HG03575 (cell line): Measurements from ENCODE around the gene MIPEP.

ENCODE experiments used
- ATAC-seq: cut with Tn5 transposase; IDR thresholded peaks from one replicate; pipeline ENCODE4 v1.9.1; 2021; ENCODE audit not compliant: unreplicated experiment, insufficient number of reproducible peaks, low FRiP score; ENCODE audit errors: extremely low read depth

MIPEP gene

DNA sequence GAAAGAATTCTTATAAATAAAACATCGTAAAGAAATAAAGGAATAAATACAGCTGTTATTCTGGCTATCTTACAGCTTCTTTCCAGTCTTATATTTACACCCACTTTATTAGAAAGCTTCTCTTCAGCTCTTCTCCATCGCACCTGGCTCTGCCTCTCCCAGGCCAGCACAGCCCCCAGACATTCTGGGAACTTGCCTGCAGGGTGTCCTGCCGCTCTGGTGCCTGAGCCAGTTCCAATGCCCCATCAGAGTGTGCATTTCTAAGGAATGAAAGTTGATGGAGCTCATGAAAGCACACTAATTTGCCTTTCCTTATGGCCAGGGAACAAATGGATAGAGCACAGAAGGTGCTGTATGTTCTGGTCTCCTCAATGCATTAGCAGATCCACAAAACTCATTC lies 68.7 kb downstream of the MIPEP start:
- no peak for ATAC-seq

GRCh38 chr13:23817830-23818229 lies 71.4 kb downstream of the MIPEP start:
- no peak for ATAC-seq

DNA sequence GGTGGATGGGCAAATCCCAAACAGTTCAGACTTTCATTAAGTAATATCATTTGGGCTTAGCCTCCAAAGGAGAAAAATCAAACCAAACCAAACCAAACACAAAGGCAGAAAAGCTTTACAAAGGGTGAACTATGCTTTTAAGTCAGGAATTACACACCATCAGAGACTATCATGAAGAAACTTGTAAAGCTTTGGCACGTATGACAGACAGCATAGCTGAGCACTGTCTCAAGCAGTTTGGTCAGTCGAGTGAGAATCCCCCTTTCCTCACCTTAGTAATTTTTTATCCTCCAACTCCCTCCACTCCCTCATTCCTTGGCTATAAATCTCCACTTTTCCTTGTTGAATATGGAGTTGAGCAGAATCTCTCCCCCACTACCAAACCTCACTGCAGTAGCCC lies 72.1 kb downstream of the MIPEP start:
- no peak for ATAC-seq

DNA sequence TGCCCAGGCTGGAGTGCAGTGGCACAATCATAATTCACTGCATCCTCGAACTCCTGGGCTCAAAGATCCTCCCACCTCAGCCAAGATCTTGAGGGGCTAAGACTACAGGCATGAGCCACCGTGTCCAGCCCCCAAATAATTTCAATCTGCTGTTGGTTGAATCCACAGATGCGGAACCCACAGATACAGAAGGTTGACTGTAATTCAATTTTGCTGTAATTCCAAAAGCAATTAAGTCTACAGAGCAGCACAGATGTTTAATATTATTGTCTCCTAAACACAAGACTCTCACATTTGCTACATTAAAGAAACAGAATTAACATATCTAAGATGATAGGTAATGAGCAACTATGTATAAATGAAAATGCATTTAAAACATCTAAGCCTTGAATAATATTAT lies 75.6 kb downstream of the MIPEP start:
- ATAC-seq: no peak

DNA sequence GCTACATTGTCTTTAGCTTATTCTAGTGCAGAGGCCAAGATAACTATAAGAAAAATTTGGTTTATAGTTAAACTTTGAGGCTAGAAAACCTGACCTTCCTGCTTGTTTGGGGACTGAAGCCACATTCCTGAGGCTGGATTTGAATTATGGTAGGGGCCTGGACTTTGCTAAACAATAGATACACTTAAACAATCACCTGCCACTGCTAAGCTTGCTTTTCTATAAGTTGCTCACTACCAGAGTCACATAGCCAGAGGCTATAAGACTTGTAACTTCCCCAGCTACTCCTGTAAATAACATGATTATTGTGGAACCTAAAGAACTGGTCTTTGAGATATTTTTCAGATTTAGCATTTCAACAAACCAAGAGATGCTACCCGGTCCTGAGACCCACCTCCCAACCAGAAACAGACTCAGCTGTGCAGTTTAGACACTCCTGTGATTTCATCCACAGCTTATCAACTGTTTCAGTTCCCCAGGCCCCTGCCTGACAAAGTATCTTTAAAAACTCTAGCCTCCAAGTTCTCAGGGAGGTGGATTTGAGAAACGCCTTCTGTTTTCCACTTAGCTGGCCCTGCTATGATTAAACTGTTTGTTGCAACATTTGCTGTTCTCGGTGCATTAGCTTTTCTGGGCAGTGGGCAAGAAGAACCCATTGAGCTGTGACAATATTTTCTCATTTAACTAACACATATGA lies 77.7 kb downstream of the MIPEP start:
- ATAC-seq: no peak

DNA sequence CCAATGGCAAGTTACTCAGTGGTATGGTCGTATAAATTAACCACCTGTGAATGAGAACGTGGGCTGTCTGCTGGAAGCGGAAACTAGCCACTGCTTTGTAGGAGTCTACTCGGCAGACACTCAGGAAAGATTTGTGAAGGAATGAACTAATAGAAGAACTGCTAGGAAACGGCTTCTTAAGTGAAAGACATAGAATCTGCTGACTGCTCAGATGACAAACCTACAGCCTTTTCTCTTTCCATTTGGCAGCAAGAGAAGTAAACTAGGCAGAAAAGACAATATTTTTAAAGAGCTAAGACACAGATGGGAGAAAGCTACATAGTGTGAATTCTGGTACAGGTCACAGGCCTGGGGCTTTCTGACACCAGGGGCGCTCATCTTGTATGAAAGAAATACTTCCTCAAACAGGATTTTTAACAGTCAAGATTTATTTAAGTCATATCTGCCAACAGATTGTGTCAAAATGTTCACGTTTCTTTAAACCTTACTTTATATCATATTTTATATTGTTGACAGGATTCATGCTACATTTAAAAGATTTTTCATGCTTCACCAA lies 78.4 kb downstream of the MIPEP start:
- no peak for ATAC-seq

DNA sequence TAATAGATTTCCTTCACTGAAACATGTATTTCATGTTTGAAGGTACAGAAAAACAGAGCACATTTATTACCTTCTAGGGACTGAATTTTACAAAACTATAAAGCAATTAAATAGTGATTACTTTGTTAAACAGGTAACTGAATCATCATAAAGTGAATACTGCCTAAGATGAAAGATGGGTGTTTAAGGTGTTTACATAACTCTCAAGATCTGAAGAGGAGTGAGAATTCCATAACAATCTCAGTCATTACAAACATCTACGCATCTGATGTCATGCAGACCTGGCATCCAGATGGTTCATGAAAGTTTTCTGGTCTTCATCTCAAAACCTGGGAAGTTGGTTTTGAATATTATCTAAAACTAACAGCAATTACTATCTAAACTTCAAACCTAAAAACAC lies 80.4 kb downstream of the MIPEP start:
- ATAC-seq: no peak

GRCh38 chr13:23806874-23807526 lies 82.2 kb downstream of the MIPEP start:
- peak; percentile 7 for ATAC-seq

GRCh38 chr13:23805821-23806220 lies 83.4 kb downstream of the MIPEP start:
- no peak for ATAC-seq

GRCh38 chr13:23805122-23805521 lies 84.1 kb downstream of the MIPEP start:
- ATAC-seq: no peak

DNA sequence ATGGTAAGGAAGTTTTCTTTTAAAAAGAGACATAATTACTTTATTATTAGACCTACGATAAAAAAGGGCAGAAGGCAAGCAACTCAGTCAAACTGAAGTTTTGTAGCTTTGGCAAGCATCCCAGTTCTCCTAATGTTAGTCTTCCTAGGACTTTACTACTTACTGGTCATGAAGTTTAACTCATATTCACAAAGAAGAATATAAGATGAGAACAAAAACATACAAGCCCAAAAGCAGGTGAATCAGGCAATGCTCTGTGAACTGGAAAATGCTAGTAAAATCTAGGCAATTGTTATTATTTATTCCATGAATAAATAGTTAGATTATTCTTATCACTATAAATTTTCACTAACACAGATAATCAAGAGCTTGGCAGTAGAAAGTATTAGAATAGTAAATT lies 85.0 kb downstream of the MIPEP start:
- ATAC-seq: no peak

DNA sequence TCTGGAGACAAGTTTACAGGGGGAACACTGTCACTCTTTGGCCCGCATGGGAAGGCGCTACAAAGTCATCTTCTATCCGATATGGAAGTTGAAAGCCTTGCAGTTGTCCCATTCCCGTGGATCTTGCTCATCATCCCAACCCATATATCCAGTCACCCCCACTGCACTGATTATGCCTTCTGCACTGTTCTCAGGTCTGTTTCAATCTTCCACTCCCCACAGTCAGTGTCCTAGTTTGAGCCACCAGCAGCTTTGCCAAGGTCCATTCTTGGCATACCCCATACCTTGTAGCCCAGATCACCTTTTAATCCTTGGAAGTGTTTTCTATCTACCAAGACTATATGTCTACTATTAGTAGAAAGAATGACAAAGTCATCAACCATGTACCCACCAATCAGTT lies 88.1 kb downstream of the MIPEP start:
- no peak for ATAC-seq

DNA sequence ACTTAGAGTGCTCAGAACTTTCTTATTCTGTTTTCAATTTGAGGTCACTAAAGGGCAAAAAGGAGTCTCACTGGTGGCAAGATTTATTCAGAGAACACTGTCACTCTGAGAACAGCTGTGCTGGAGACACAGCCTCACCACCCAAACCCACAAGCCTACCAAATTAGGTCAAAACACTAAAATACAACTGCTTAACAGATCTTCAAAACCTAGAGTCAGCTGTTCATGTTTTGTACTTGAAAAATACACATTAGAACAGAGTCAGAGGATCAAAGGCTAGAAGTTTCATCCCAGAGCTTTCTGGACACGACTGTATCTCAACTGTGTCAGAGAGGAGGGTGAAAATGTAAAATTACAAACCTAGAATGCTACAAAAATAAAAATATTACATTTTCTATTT lies 89.3 kb downstream of the MIPEP start:
- peak; percentile 58 for ATAC-seq

DNA sequence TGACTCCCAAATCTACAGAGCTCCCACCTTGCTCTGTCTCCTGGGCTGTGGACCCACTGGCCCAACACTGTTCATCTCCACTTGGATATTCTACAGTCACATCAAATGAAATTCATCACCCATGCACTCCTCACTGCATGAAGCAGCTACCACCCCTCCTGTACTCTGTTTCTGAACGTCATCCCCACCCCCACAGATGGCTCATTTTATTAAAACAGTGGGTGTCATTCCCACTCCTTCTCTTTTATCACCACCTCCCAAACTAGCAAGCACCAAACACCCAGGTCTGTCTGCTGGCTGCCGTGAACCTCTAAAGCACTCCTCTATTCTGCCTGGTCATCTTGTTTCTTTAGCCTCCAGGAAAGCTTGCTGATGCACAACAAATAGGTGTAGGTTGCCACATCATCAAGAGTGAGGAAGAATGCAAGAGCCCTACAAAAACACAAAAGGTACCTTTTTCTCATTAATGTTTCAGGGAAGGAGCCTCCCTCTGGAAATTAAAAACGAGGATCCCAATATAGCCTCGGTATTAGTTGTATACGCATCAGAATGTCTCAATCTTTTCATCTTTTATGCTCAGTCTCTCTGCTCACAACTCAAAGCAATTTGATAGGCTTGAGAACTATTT lies 91.8 kb downstream of the MIPEP start:
- ATAC-seq: no peak

GRCh38 chr13:23796551-23796950 lies 92.6 kb downstream of the MIPEP start:
- ATAC-seq: no peak

- ATAC-seq: no peak
These were observed 94.7 kb downstream of the MIPEP start for GRCh38 chr13:23794267-23795161.

DNA sequence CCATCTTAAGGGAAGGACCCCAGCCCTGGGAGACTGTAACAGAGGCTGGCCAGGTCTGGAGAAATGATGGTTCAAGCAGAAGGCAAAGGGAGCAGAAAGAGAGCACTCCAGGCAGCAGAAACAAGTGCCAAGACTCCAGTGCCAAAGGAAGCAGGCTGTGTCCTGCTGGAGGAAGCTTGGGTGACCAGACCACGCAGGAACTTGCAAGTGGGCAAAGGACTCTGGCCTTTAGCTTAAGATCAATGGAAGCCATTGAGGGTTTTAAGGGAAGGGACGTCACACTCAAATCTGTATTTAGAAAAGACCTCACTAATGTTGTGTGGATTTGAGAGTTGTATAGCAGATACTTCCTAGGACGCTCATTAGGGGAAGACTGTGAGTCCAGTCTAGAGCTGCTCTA lies 95.5 kb downstream of the MIPEP start:
- no peak for ATAC-seq

DNA sequence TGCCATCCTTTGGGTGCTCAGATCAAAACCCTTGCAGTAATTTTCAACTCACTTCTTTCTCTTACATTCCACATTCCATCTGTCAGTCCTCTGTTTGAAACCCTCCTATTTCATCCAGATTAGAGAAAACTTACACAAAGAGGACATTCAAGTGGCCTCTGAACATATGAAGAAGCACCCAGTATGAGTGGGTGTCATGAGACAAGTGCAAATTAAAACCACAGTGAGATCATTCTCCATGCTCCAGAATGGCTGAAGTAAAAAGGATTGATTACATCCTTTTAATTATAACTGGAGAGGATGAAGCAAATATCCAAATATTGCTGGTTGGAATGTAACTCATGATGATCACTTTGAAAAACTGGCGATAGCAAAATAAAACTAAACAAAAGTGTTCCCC lies 96.5 kb downstream of the MIPEP start:
- no peak for ATAC-seq

DNA sequence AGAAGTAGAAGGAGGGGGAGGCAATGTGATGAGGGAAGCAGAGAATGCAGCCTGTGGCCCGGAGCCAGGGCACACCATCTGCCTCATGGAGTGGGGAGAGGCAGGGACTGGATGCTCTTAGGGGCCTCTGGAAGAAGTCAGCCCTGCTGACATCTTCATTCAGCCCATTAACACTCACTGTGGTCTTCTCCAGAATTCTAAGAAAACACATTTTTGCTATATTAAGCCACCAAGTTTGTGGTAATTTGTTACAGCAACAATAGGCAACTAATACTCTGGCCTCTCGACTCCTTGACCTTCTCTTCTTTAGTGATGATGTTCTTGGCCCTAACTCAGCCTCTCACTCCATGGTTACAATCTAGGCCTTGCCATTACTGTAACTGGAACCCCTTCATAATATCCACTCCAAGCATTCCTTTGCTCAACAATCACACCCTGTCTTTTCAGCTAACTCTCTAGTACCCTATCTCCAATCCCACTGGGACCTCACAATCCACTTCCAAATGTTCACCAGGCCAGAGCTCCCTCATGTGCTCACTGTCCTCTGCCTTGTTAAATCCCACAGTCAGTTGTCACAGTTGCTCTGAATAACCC lies 98.5 kb downstream of the MIPEP start:
- no peak for ATAC-seq
